Adrenal gland (tissue), 12 donors: ENCODE data around the gene FYN. TPM values are rescaled to one million over a fixed set of nuclear protein-coding genes. Genes with fewer than 3 reads are reported as not detected.
"Not testable (repeated sequence)": the region's sequence is repeated elsewhere in the genome, so short reads cannot be mapped to it uniquely, and the experiment has no call there.

Experiments used
- DNase-seq, 7 donors: peaks; one replicate each; pipeline ENCODE4 v3.0.0-alpha.2; 2019 to 2020
- H3K27ac ChIP-seq, 5 donors: fragments of 200-600 bp; sonication (generic) in 4 of 5; 1 replicate in 3 of 5; 2 replicates in 2 of 5; pipeline versions ENCODE4 v1.5.1 to v1.8.0; 2016 to 2020; ENCODE audit warnings: mild to moderate bottlenecking in 1 of 5
- H3K27me3 ChIP-seq: fragments of 200-600 bp; 2 replicates; pipeline ENCODE4 v1.8.0; 2021
- H3K36me3 ChIP-seq, 2 donors: fragments of 200-600 bp; replicated peaks in 1 of 2; 1 replicate in 1 of 2; 2 replicates in 1 of 2; pipeline versions ENCODE4 v1.5.1 to v1.8.0; 2018 to 2022
- H3K4me1 ChIP-seq, 2 donors: fragments of 200-600 bp; replicated peaks in 1 of 2; 1 replicate in 1 of 2; 2 replicates in 1 of 2; pipeline versions ENCODE4 v1.5.1 to v1.8.0; 2018 to 2021
- H3K4me3 ChIP-seq, 4 donors: fragments of 200-600 bp; sonication (generic) in 3 of 4; one replicate each; pipeline ENCODE4 v1.5.1; 2016 to 2018
- H3K9me3 ChIP-seq, 3 donors: fragments of 200-600 bp; sonication (generic) in 1 of 3; replicated peaks in 1 of 3; 1 replicate in 2 of 3; 2 replicates in 1 of 3; pipeline versions ENCODE4 v1.5.1 to v1.8.0; 2016 to 2021
- POLR2A ChIP-seq, 2 donors: fragments of 450-650 bp; IDR thresholded peaks; one replicate each; pipeline ENCODE4 v1.6.1; 2017; ENCODE audit warnings: antibody characterized with exemption in 2 of 2, mild to moderate bottlenecking in 2 of 2, moderate library complexity in 1 of 2
- WGBS, 4 donors: extraction: QIAGEN DNeasy Blood & Tissue Kit in 2 of 4; methylation state at CpG; one replicate each; pipeline versions ENCODE4 v1.1.5 to v1.1.7; 2013 to 2017; 5-methylcytosine and 5-hydroxymethylcytosine counted together
- intact Hi-C, 2 donors: fragments of 100-400 bp; cut with DNase I; formaldehyde crosslinking; loops; one replicate each; pipeline versions ENCODE4 v1.14.1 to v1.15.0; 2022 to 2023
- polyA plus RNA-seq, 3 donors: library from polyadenylated mRNA; stranded (reverse); fragments of 200-250 nt in 2 of 3; fragments of 350-450 nt in 1 of 3; fragmentation: Illumina TruSeq in 1 of 3; extraction: RNeasy Lipid Tissue Mini Kit (QIAGEN cat#74804) in 1 of 3; gene quantifications; one replicate each; pipeline ENCODE4 v1.2.3, GENCODE V29; 2013 to 2014
- total RNA-seq, 9 donors: library from RNA; depleted of rRNA in 4 of 9; stranded (reverse); fragments of >200 nt in 4 of 9; fragments of 120-200 nt in 1 of 9; fragmentation: NEBNext Ultra II Directional in 1 of 9; extraction: Animal tissue kit (Norgen Biotek cat#: 25700) in 1 of 9; gene quantifications; one replicate each; pipeline versions ENCODE4 v1.1.0 to v1.2.4, GENCODE V29; 2013 to 2023
- TF ChIP-seq, protein P1 (sequence below), 6 experiments: fragments of 450-650 bp in 4 of 6; fragments of 200-600 bp in 2 of 6; sonication (generic) in 1 of 6; IDR thresholded peaks; 1 replicate in 5 of 6; 2 replicates in 1 of 6; pipeline versions ENCODE4 v1.5.1 to v1.8.0; 2016 to 2021; ENCODE audit warnings: antibody characterized with exemption in 6 of 6, mild to moderate bottlenecking in 2 of 6, moderate library complexity in 1 of 6
- donor health status: healthy with polysubstance abuse.
- donor health status: Bipolar disorder and iron deficiency.
- donor health status: DM: yes; HTN: yes; CAD: no.
- donor health status: DM: no; HTN: no; CAD: no.
- donor health status: DM: no; HTN: no; CAD: no.
- donor health status: DM: yes; HTN: yes; CAD: no.

FYN gene
- total and polyA plus RNA-seq, 12 donors, result 10.7 to 36.5 (median 19.8) TPM

DNA sequence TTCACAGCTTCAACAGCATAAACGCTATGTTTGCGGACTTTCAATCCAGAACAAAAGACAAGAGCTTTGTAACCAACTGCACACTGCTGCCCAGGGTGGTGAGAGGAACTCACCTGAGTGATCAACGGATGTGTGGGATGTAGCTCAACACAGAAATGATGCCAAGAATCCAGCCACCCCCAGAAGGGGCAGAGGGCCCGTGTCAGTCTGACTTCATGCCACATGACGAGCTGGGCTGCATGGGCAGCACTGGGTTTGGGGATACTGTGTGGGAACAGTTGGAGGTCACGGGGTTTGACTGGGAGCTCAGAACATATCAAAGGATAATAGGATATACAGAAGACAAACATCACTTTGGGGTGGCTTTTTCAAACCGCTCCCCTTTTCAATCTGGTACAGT, 188.2 kb downstream of the FYN start:
- intact Hi-C loops, result no loop called here
- Histone ChIP-seq H3K9me3 (no peaks in the 10 kb centered on the region), H3K4me3 (no peak overlapping the region), H3K27ac (peak overlapping the region in 2 of 5 donors; percentile 47 to 71), H3K36me3 (no peaks in the 10 kb centered on the region), H3K27me3 (no peaks in the 10 kb centered on the region), H3K4me1 (peaks cover 0 to 37% of the 10 kb centered on the region in 2 donors)
- DNase-seq, result no peak
- TF ChIP-seq POLR2A (IDR thresholded peaks at IDR 0.05), result no peak
- TF ChIP-seq, protein P1, sequence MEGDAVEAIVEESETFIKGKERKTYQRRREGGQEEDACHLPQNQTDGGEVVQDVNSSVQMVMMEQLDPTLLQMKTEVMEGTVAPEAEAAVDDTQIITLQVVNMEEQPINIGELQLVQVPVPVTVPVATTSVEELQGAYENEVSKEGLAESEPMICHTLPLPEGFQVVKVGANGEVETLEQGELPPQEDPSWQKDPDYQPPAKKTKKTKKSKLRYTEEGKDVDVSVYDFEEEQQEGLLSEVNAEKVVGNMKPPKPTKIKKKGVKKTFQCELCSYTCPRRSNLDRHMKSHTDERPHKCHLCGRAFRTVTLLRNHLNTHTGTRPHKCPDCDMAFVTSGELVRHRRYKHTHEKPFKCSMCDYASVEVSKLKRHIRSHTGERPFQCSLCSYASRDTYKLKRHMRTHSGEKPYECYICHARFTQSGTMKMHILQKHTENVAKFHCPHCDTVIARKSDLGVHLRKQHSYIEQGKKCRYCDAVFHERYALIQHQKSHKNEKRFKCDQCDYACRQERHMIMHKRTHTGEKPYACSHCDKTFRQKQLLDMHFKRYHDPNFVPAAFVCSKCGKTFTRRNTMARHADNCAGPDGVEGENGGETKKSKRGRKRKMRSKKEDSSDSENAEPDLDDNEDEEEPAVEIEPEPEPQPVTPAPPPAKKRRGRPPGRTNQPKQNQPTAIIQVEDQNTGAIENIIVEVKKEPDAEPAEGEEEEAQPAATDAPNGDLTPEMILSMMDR (IDR thresholded peaks at IDR 0.05), result no peak
- 78 to 99% (median 86%) methylated on average over 7 of the region's 7 CpGs for WGBS, 4 donors

DNA sequence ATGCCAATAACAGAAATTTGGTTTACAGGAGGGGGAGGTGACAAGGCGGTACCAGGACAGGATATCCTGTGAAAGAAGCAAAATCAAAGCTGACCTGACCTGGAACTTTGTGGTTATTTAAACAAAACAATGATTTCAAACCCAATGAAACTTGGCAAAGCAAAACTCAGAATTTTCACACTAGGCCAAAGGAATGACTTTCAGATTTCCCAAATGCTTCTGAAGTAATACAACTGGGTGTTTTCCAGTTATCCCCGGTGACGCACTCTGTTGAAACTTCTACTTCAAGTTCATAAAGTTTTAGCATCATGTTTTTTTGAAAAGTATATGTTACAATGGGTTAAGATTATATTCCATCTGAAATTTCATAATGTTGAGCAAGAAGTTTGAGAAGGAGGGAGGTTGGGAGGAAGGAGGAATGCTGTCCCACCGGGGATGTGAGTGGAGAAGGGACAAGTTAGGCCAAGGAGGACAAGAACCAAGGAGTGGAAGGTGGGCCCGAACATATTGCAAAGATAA, 189.4 kb downstream of the FYN start:
- intact Hi-C loops, result no loop called here
- TF ChIP-seq, protein P1 (IDR thresholded peaks at IDR 0.05), result no peak
- TF ChIP-seq POLR2A (IDR thresholded peaks at IDR 0.05), result no peak
- WGBS, 4 donors, result 57 to 73% (median 65%) methylated on average over 5 of the region's 5 CpGs
- peak in 3 of 7 donors; percentile 22 to 69 (median 37) for DNase-seq
- peak overlapping the region in 4 of 5 donors; percentile 38 to 85 (median 62) for H3K27ac ChIP-seq
- H3K36me3 ChIP-seq, result no peaks in the 10 kb centered on the region
- no peaks in the 10 kb centered on the region for H3K27me3 ChIP-seq
- H3K4me3 ChIP-seq, result no peak overlapping the region
- peaks cover 0 to 37% of the 10 kb centered on the region in 2 donors for H3K4me1 ChIP-seq
- no peaks in the 10 kb centered on the region for H3K9me3 ChIP-seq

DNA sequence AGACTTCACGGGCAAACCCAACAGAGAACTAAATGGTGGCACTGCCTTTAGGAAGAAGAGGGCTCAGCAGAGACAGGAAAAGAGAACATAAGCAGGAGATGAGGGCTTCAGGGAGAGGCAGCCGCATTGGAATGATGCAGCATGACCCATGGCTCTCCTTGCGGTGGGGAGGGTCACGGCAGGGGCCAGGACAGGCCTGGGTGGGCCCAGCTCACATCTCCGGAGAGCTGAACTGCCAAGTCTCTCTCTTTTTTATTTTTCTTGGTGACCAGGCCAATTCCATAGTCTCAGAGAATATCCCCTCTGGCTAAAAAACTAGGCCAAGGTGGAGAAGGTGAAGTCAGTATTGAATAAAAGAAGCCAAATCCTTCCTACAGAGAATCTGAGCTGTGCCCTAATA, 190.1 kb downstream of the FYN start:
- no peak overlapping the region for H3K4me3 ChIP-seq
- no peaks in the 10 kb centered on the region for H3K9me3 ChIP-seq
- 68 to 84% (median 79%) methylated on average over 5 of the region's 5 CpGs for WGBS, 4 donors
- DNase-seq, result no peak
- TF ChIP-seq, protein P1 (IDR thresholded peaks at IDR 0.05), result no peak
- TF ChIP-seq POLR2A (IDR thresholded peaks at IDR 0.05), result no peak
- no peaks in the 10 kb centered on the region for H3K27me3 ChIP-seq
- no peaks in the 10 kb centered on the region for H3K36me3 ChIP-seq
- peaks cover 0 to 37% of the 10 kb centered on the region in 2 donors for H3K4me1 ChIP-seq
- intact Hi-C loops, result no loop called here
- peak overlapping the region in 4 of 5 donors; percentile 27 to 68 (median 40) for H3K27ac ChIP-seq

DNA sequence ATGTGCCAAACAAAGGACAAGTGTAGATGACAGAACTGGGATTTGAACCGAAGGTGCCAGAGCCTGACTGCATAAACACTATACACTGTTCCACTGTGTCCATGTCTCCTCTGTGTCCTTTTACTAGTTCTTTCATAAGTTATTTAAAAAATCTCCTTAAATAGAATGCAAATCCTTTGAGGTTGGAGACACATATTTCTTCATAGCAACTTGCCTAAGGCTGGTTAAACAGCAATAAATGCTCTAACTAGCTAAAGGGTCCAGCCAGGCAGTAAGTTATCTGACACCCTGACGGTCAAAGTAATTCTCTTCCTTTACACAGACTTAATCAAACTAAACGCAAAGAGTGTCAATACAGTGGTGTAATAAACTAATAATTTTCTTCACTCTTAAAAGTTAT, 191.4 kb downstream of the FYN start:
- Histone ChIP-seq H3K9me3 (no peaks in the 10 kb centered on the region), H3K36me3 (no peaks in the 10 kb centered on the region), H3K27ac (no peak overlapping the region), H3K27me3 (no peaks in the 10 kb centered on the region), H3K4me3 (no peak overlapping the region), H3K4me1 (peaks cover 0 to 24% of the 10 kb centered on the region in 2 donors)
- intact Hi-C loops, result no loop called here
- 89 to 97% (median 92%) methylated on average over 3 of the region's 3 CpGs for WGBS, 4 donors
- TF ChIP-seq POLR2A (IDR thresholded peaks at IDR 0.05), result no peak
- TF ChIP-seq, protein P1 (IDR thresholded peaks at IDR 0.05), result no peak
- DNase-seq, result no peak

DNA sequence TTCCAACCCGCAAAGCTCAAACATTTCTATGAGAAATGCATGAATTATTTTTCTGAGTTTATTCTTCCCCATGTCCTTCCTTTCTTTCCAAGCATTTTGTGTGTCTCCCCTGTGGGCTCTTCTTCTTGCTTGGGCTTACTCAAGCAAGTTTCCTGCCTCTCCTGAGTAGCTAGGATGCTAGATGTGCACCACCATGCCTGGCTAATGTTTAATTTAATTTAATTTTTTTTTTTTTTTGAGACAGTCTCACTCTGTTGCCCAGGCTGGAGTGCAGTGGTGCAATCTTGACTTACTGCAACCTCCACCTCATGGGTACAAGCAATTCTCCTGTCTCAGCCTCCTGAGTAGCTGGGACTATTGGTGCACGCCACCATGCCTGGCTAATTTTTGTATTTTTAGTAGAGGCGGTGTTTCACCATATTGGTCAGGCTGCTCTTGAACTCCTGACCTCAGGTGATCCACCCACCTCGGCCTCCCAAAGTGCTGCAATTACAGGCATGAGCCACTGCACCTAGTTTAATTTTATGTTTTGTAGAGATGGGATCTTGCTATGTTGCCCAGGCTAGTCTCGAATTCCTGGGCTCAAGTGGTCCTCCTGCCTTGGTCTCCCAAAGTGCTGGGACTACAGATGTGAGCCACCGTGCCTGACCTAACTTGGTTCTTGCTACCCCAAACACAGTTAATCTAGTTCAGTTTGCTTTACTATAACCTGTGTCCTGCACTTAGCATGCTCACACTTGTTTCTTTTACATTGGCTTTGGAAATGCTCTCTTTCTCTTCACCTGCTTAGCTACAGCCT, 192.2 kb downstream of the FYN start:
- H3K4me3 ChIP-seq, H3K27me3 ChIP-seq, DNase-seq, H3K9me3 ChIP-seq, H3K27ac ChIP-seq, H3K36me3 ChIP-seq, intact Hi-C loops: not testable (repeated sequence)
- 93 to 98% (median 96%) methylated on average over 6 of the region's 6 CpGs for WGBS, 4 donors
- peaks cover 0 to 17% of the 10 kb centered on the region in 2 donors for H3K4me1 ChIP-seq
